Myocyte (in vitro differentiated cells): Measurements from ENCODE around the gene TADA3. TPM values are rescaled to one million over a fixed set of nuclear protein-coding genes. Genes with fewer than 3 reads are reported as not detected.

ENCODE experiments used
- DNase-seq: peaks from one replicate; pipeline ENCODE4 v3.0.0-alpha.2; 2012; ENCODE audit warnings: low read depth
- polyA plus RNA-seq: library from polyadenylated mRNA; unstranded; fragments of >200 nt; gene quantifications from one replicate; pipeline ENCODE4 v1.2.1, GENCODE V29; 2012; ENCODE audit warnings: missing spikeins
- total RNA-seq: library from RNA; depleted of rRNA; stranded (reverse); fragments of >200 nt; gene quantifications from 2 replicates; pipeline ENCODE4 v1.2.3, GENCODE V29; 2014

The TADA3 gene, protein sequence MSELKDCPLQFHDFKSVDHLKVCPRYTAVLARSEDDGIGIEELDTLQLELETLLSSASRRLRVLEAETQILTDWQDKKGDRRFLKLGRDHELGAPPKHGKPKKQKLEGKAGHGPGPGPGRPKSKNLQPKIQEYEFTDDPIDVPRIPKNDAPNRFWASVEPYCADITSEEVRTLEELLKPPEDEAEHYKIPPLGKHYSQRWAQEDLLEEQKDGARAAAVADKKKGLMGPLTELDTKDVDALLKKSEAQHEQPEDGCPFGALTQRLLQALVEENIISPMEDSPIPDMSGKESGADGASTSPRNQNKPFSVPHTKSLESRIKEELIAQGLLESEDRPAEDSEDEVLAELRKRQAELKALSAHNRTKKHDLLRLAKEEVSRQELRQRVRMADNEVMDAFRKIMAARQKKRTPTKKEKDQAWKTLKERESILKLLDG
- 108 and 110 TPM in 2 replicates for total RNA-seq
- polyA plus RNA-seq = 91.0 TPM

DNA sequence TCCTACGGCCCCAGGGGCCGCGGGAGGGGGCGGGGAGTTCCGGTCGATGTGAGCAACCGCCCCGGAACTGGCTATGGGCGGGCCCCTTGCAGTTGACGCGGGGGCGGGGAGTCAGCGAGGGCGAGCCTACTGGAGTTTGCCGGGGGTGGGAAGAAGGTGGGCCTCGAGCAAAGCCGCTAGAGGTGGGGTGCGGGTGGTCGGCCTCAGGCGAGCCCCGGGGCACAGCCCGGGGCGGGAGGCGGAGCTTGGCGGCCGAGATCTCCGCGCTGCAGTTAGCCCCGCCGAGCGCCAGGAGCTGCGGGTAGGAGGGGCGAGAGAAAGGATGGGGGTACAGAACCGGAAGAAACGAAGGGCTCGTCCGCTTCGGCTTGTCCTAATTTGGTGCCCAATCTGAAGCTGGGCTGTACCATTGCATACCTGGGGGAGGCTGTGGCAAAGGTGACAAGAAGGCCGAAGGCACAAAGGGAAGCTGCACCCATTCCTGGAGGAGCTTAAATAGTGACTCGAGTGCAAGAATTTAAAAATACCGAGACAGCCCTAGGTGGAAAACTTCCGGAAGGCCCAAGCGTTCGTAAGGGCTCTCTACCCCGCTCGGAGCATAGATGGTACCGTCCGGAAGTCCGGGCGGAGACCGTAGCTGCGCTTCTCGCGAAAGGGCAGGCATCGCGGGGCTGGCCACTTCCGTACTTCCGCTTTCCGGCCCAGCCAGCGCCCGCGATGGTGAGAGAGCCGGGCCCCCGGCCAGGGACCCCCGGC, at the start of gene TADA3, which contains the start of gene ARPC4:
Gene TADA3 (minus strand): TSS at position 69 of the 756 bp plus-strand sequence. CDS start 1,007 bp downstream, outside the sequence.
Gene ARPC4 (plus strand): TSS at position 678 of the 756 bp plus-strand sequence. CDS start 40 bp downstream, at position 718.
- peak; percentile 97 for DNase-seq

DNA sequence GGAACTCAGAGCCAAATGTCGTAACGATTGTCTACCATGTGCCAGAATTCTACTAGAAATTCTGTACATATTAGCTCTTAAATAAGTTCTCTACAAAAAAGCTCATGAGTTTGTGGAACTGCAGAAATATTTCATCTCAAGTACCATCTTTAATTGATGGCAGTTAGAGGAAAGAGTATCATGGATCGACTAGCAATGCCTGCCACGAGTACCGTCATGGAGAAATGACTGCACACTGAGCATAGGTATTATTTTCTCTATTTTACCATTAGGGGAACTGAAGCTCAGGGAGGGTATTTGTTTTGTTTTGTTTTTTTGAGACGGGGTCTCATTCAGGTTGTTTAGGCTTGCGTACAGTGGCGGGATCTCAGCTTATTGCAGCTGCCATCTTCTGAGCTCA, 48.7 kb upstream of the TADA3 start:
- no peak for DNase-seq

DNA sequence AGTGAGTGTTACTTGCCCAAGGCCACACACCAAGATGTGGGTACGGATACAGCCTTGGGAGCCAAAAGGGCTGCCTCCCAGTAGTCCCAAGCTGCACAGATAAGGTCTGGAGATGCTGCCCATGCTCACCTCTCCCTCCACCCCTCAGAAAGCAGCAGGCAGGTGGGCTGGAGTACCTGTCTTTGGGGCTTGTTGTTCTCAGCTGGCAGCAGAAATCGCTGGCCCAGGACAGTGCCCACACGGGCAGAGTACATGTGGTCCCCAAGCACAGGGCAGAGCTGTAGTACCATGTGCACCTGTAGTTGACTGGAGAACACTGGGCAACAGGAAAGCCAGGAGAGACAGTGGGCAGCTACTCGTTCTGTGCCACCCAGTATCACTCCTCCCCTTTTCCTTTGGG, 46.6 kb upstream of the TADA3 start:
- DNase-seq = no peak

DNA sequence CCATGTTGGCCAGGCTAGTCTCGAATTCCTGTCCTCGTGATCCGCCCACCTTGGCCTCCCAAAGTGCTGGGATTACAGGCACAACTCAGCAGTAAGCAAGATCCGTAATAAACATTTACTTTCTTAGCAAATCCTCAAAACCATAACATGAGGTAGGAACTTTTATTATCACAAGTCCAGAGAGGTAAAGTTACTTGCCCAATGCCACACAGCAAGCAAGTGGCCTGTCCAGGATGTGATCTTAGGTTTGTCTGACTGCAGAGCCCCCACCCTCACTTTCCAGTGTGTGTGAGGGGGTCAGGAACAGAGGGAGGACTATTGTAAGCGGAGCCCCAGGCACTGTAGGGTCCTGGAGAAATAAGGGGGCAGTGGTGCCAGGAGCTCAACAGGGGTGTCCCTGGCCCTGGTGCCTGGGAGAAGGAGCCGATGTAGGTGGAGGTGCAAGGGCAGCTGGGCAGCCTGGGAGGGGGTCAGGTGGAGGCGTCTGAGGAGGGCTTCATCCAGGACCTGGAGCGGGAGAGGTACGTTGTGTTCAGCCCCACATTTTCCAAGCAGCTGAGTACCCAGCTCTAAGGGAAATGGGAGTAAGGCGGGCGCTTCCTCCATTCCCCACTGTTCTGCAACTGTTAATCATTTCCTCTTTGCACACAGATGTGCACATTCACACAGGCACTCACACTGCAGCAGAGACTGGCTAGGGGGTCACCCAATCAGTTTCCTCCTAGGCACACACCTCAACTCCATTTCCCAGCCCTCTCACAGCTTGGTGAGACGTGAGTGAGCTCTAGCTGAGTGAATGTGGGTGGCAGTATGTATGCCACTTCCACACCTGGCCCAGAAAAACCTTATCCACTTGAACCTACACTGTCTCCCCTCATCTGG, 45.7 kb upstream of the TADA3 start:
- no peak for DNase-seq

DNA sequence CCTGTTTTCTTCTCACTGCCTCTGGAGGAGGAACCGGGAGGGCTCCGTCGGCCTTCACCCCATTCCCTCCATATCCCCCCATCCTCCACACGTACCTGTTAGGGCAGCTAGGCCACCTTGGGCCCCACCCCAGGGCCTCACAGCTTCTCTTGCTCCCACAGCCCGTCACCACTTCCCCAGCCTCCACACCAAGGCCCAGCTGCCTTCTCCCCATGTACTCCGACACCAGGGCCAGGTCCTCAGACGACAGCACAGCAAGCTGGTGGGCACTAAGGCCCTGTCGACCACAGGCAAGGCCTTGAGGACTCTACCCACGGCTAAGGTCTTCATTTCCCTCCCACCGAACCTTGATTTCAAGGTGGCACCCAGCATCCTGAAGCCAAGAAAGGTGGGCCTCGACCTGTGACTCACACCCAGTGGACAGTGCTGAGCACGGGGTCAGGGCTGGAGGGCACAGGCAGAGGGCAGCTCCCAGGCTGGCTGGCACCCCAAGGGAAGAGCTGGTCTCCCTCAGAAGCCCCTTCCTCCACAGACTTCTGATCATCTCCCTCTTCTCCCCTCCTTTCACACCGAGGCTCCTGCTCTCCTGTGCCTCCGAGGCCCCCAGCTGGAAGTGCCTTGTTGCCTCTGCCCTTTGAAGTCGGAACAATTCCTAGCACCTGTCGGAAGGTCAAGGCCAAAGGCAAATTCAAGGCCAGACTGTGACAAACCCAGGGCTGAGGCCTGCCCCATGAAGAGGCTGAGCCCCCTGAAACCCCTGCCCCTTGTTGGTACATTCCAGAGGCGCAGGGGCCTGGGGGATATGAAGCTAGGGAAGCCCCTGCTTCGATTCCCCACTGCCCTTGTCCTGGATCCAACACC, 42.5 kb upstream of the TADA3 start:
- no peak for DNase-seq

DNA sequence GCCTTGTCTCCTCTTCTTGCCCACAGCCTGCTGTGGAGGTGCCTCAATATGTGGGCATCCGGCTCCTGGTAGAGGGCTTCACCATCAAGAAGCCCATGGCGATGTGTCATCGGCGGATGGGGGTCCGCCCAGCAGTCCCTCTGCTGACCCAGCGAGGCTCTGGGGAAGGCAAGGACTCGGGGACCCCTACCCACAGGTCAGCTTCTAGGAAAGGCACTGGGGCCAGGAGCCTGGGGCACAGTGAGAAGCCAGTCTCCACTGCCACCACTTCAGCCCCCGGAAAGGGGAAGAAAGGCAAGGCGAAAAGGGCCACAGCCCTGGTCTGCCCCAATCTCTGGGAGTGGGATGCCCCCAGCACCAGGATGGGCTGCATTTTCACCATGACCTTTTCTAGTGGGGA, 40.8 kb upstream of the TADA3 start:
- no peak for DNase-seq

DNA sequence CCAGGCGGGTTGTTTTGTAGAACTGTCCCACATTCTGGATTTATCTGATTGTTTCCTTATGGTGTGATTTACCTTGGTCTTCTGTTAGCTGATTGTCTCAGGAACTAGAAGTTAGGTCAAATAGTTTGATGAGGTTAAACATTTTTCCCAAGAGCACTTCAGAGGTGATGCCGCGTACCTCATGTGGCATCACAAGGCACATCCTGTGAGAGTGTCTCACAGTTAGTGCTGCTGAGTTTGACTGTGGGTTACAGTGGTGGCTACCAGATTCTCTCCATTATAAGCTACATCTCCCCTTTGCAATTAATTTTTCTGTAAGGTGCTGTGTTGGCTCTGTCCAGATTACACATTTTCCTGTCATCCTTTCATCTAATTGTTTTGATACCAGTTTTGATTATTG, 39.0 kb upstream of the TADA3 start:
- no peak for DNase-seq

DNA sequence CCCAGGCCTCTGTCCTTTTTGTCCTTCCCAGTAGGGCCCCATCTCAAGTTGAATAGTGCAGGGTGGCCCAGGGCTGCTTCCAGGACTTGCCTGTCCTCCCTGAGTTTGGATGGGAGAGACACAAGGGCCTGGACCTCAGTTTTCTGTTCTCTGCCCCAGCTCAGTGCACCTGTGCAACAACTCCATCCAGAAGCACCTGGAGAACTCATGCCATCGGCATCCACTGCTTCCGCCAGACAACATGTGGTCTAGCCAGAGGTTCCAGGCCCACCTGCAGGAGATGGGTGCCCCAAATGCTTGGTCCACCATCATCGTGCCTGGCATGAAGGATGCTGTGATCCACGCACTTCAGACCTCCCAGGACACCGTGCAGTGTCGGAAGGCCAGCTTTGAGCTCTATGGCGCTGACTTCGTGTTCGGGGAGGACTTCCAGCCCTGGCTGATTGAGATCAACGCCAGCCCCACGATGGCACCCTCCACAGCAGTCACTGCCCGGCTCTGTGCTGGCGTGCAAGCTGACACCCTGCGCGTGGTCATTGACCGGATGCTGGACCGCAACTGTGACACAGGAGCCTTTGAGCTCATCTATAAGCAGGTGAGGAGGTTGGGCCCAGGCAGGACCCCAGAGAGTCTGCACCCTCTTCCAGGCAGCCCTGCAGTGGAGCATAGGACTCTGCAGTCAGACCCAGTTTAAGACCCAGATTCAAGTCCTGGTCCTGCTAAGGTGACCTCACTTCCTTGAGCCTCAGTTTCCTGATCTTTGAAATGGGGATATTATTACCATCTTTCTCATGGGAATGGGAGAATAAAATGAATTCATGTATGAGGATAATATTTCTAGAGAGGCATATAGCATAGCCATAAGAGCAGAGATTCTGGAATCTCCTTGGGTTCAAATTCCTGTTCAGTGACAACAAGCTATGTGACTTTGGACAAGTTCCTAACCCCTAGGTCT, 36.8 kb upstream of the TADA3 start:
- no peak for DNase-seq

DNA sequence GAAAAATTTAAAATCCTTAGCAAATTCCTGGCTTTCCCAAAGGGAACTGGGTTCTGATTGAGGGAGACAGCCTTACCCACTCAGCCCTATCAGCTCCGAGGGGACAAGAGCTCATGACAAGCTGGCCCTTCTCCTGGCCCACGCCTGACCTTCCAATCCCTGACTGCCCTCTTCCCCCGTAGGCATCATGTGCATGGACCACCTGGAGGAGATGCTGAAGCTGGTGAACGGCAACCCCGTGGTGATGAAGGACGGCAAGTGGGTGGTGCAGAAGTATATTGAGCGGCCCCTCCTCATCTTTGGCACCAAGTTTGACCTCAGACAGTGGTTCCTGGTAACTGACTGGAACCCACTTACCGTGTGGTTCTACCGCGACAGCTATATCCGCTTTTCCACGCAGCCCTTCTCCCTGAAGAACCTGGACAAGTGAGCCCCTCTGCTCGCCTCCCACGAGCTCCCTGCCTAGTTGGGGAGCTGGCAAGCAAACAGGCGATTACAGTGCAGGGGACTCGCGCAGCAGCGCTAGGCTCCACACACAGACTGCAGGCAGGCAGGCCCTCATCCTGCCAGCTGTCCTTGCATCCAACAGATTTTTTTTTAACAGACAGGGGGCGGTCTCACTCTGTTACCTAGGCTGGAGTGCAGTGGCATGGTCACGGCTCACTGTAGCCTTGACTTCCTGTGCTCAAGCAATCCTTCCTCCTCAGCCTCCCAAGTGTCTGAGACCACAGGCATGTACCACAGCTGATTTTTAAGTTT, 34.7 kb upstream of the TADA3 start:
- DNase-seq = no peak

DNA sequence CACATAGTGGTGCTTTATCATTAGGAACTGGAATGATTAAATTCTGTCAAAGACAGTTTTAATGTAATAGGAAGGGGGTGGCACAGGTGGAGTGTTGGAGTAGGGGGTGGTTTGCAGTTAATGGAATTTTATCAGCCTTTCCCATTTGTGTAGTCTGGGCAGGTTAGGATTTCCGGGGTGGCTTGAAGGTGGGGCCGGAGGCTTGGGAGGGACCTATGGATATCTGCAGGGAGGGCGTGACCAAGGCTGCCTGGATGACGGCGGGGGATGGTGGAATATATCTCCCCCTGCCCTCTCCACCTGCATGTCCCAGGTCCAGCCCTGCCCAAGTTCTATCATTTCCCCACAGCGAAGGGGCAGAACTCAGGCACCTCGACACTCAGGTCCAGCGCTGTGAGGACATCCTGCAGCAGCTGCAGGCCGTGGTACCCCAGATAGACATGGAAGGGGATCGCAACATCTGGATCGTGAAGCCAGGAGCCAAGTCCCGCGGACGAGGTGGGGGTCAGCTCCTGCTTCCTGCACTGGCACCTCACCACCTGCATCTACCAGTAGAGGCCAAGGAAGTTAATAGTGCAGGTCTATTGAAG, 33.3 kb upstream of the TADA3 start:
- no peak for DNase-seq

DNA sequence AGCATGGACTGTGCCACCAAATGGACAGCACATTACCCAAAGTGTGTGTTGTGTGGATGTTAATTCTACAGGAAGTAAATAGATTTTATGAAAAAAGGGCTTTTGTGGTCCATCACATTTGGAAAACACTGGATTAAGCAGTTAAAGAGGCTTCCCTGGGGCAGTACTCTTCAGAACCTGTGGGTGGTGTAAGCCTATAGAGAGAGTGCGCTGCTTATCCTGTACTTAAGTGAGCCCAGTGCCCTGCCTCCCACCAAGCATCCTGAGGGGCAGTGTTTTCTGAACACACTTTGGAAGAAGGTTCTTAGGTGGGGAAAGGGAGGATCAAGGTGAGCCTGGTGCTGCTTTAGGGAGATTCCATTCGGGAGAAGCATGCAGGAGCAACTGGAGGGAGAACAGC, 28.7 kb upstream of the TADA3 start:
- no peak for DNase-seq

DNA sequence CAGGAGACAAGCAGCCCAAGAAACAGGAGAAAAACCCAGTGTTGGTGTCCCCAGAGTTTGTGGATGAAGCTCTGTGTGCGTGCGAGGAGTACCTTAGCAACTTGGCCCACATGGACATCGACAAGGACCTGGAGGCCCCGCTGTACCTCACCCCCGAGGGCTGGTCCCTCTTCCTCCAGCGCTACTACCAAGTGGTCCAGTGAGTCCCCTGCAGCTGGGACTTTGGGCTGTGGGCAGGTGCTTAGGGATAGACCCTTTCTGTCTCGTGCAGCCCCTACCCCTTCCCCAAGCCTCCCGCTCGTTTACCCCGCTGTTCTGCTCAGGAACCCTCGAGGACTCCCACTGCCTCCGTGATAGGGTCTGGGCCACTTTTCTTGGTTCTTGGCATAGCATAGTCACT, 28.3 kb upstream of the TADA3 start:
- no peak for DNase-seq

DNA sequence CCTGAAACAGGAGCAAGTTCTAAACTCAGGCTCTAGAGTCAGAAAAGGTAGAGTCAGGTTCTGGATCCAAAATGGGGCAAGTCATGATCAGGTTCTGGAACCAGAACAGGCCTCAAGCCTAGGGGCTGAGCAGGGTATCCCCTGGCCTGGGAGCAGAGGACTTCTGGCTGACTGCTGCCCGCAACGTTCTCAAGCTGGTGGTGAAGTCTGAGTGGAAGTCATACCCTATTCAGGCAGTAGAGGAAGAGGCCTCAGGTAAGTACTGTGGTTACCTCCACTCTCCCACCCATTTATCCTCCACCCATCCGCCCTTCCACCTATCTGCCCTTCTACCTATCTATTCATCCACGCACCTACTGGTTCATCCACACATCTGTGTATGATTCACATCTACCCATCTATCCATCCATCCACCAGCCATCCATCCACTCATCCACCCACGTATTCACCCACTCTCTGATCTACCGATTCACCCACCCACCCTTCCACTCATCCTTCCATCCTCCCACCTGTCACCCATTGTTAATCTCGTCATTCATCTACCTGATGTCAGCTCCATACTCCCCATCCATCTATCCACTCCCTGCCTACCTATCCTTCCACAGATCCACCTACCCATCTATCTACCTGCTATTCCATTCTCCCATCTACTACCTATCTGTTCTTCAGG, 26.5 kb upstream of the TADA3 start:
- no peak for DNase-seq

DNA sequence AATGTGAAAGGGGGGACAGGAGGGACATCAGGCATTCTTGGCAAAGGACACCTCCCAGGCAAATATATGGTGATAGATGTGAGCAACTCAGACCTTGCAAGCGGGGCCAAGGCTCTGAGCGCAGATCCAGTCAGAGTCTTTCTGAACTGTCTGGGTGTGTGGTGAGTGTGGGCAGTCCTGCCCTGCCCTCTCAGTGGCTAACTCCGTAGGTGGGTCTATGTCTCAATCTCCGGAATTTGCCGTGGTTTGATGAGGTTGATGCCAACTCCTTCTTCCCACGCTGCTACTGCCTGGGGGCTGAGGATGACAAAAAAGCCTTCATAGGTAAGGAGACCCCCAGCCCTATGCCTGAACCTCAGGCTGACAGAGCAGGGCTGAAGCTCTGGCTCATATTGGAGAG, 25.2 kb upstream of the TADA3 start:
- no peak for DNase-seq

DNA sequence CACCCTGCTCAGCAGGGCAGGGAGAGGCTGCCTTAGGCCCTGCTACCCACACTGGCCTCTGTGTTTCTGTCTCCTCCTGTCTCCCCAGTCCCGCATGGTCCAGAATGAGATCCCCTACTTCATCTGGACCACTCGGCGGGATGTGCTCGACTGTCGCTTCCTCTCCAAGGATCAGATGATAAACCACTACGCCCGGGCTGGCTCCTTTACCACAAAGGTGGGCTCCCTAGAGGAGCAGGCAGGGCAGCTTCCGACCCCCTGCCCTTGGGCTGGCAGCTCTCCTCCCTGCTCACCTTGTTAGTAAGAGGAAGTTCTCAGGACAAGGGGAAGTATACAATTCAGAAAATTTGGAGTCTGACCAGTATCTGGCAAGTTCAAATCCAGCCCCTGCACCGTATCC, 23.7 kb upstream of the TADA3 start:
- no peak for DNase-seq

DNA sequence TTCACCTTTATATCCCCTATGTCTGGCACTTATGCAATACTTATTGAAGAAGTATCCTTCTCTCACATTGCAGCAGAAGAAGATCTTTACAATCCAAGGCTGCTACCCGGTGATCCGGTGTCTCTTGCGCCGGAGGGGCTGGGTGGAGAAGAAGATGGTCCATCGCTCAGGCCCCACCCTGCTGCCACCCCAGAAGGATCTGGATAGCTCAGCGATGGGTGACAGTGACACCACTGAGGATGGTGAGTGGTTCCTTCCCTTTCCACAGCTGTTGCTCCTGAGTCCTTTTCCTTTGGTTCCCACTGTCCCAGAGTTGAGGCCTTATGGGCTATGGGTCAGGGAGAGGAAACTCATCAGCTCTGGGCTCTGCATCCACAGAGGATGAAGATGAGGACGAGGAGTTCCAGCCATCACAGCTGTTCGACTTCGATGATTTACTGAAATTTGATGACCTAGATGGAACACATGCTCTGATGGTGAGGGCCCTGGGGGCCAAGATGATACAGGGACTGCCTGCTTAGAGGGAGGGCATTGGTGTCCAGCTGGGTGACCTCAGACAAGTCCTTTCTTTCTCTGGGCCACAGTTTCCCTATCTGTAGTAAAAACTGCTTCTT, 20.7 kb upstream of the TADA3 start:
- DNase-seq = no peak

DNA sequence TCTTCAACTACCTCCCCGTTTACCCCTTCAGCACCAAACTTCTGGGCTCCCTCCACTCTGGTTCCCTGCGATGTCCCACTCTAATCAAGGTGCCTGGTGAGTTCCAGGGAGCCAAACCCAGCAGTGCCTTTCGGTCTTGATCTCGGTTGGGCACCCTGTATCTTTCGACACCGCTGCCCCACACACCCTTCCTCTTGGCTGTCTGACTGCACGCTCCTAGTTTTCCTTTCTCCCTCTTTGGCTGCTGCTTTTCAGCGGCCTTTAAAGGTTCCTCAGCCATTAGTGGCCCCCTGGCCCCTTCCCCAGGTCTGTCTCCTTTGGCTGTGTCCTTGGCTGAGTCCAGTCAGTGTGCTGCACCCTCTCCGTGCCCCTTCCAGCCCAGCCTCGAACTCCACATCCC, 18.6 kb upstream of the TADA3 start:
- DNase-seq = no peak
